GM23338 (cell line): ENCODE measurements around the gene COG6. TPM values are rescaled to one million over a fixed set of nuclear protein-coding genes. Genes with fewer than 3 reads are reported as not detected.

Experiments used
- ATAC-seq: fragments of 200-7000 bp; cut with Tn5 transposase; 3 replicates; pipeline ENCODE4 v1.9.1; 2020
- DNase-seq: peaks from one replicate; pipeline ENCODE4 v3.0.0-alpha.2; 2015; ENCODE audit warnings: low spot score
- H2AFZ ChIP-seq: fragments of 200-600 bp; sonication (generic); 2 replicates; pipeline ENCODE4 v1.8.0; 2016; ENCODE audit warnings: antibody characterized with exemption, mild to moderate bottlenecking, moderate library complexity
- H3F3A ChIP-seq: fragments of 200-600 bp; sonication (generic); replicated peaks from 2 replicates; pipeline ENCODE4 v1.8.0; 2017; ENCODE audit warnings: antibody characterized with exemption, mixed run types, low read depth
- H3K27ac ChIP-seq: fragments of 200-600 bp; sonication (generic); 2 replicates; pipeline ENCODE4 v1.6.1; 2016; ENCODE audit warnings: low read depth
- H3K27me3 ChIP-seq: fragments of 200-600 bp; sonication (generic); 2 replicates; pipeline ENCODE4 v1.8.0; 2016; ENCODE audit warnings: mild to moderate bottlenecking, mixed run types, moderate library complexity; ENCODE audit not compliant: insufficient read depth
- H3K36me3 ChIP-seq: fragments of 200-600 bp; sonication (generic); 2 replicates; pipeline ENCODE4 v1.8.0; 2016; ENCODE audit warnings: mild to moderate bottlenecking; ENCODE audit not compliant: insufficient read depth
- H3K4me1 ChIP-seq: fragments of 200-600 bp; sonication (generic); 2 replicates; pipeline ENCODE4 v1.8.0; 2016; ENCODE audit warnings: mild to moderate bottlenecking, moderate library complexity; ENCODE audit not compliant: insufficient read depth
- H3K4me2 ChIP-seq: fragments of 200-600 bp; sonication (generic); 2 replicates; pipeline ENCODE4 v1.7.1; 2017; ENCODE audit warnings: mixed run types
- H3K4me3 ChIP-seq: fragments of 200-600 bp; sonication (generic); 2 replicates; pipeline ENCODE4 v1.6.1; 2016; ENCODE audit warnings: mixed run types
- H3K79me2 ChIP-seq: fragments of 200-600 bp; sonication (generic); replicated peaks from 2 replicates; pipeline ENCODE4 v1.8.0; 2017; ENCODE audit warnings: mild to moderate bottlenecking; ENCODE audit not compliant: insufficient read depth
- H3K9me2 ChIP-seq: fragments of 200-600 bp; sonication (generic); 2 replicates; pipeline ENCODE4 v1.8.0; 2017; ENCODE audit not compliant: insufficient read depth
- H4K20me1 ChIP-seq: fragments of 200-600 bp; sonication (generic); replicated peaks from 2 replicates; pipeline ENCODE4 v1.8.0; 2017; ENCODE audit warnings: mild to moderate bottlenecking; ENCODE audit not compliant: insufficient read depth
- H3K27ac Mint-ChIP-seq: 2 replicates; pipeline ENCODE4 v1.8.0; 2020; ENCODE audit warnings: inconsistent platforms, mild to moderate bottlenecking, moderate library complexity, mixed read lengths
- H3K27me3 Mint-ChIP-seq: 3 replicates; pipeline ENCODE4 v1.8.0; 2022; ENCODE audit warnings: low read depth, mild to moderate bottlenecking, moderate library complexity, mixed read lengths, inconsistent platforms; ENCODE audit not compliant: insufficient read depth, poor library complexity
- H3K36me3 Mint-ChIP-seq: 3 replicates; pipeline ENCODE4 v1.8.0; 2021; ENCODE audit warnings: low read depth, mild to moderate bottlenecking, inconsistent platforms, moderate library complexity, mixed read lengths
- H3K4me1 Mint-ChIP-seq: 3 replicates; pipeline ENCODE4 v1.8.0; 2020; ENCODE audit warnings: mild to moderate bottlenecking, inconsistent platforms, mixed read lengths
- H3K4me3 Mint-ChIP-seq: 3 replicates; pipeline ENCODE4 v1.8.0; 2021; ENCODE audit warnings: moderate library complexity, mild to moderate bottlenecking, inconsistent platforms, mixed read lengths
- H3K9me3 Mint-ChIP-seq: 3 replicates; pipeline ENCODE4 v1.8.0; 2020; ENCODE audit warnings: moderate library complexity, mild to moderate bottlenecking, inconsistent platforms, mixed read lengths
- EZH2phosphoT487 ChIP-seq: fragments of 200-600 bp; sonication (generic); IDR thresholded peaks from one replicate; pipeline ENCODE4 v1.8.1; 2018; ENCODE audit warnings: antibody characterized with exemption; ENCODE audit not compliant: unreplicated experiment
- NANOG ChIP-seq: IDR thresholded peaks from 2 replicates; pipeline ENCODE4 v1.6.1; 2016; ENCODE audit warnings: antibody characterized with exemption, borderline replicate concordance
- ZNF331 ChIP-seq: fragments of 250-450 bp; sonication (Bioruptor Pico); IDR thresholded peaks from 2 replicates; pipeline ENCODE4 v1.5.0; 2020; ENCODE audit warnings: low read depth, mild to moderate bottlenecking, moderate library complexity
- polyA plus RNA-seq: library from polyadenylated mRNA; unstranded; fragments of >200 nt; fragmentation: Nextera tagmentation; extraction: Ambion mirVana; gene quantifications from 2 replicates; pipeline ENCODE4 v1.2.1, GENCODE V29; 2016
- total RNA-seq: library from RNA; depleted of rRNA; stranded (reverse); fragments of >200 nt; shearing (Covaris generic); gene quantifications from 2 replicates; pipeline ENCODE4 v1.2.3, GENCODE V29; 2014
- TF ChIP-seq, protein P1 (sequence below): IDR thresholded peaks from 2 replicates; pipeline ENCODE4 v1.6.1; 2016; ENCODE audit warnings: antibody characterized with exemption
- TF ChIP-seq, protein P2 (sequence below): IDR thresholded peaks from one replicate; pipeline ENCODE4 v1.6.1; 2018; ENCODE audit warnings: antibody characterized with exemption; ENCODE audit not compliant: unreplicated experiment
- TF ChIP-seq, protein P3 (sequence below): fragments of 250-450 bp; sonication (Bioruptor Pico); IDR thresholded peaks from 2 replicates; pipeline ENCODE4 v1.5.0; 2020; ENCODE audit warnings: mild to moderate bottlenecking, moderate library complexity

Gene COG6
- total and polyA plus RNA-seq, 2 experiments from 2014 or later, result 10.0 to 23.6 TPM

DNA sequence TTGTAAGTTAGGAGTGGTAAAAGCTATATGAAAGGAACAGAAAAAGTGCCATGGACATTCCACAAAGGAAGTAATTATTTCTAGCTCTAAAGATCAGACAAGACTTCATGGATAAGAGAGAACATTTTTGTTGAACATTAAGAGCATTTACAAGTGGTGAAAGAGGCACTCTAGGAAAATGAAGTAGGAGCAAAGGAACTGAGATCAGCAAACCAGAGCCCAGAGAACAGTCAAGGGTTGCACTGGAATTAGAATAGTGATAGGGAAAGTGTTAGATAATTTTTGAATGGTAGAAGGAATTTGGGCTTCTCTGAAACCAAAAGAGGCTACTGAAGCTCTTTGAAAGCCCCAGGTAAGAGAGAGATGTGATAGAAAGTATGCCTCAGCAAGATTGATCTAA lies 94.1 kb downstream of the COG6 start:
- Mint-ChIP-seq H3K27me3 (no peaks in the 10 kb centered on the region), H3K4me3 (no peak overlapping the region), H3K27ac (no peak overlapping the region), H3K4me1 (no peaks in the 10 kb centered on the region), H3K9me3 (peaks cover 5% of the 10 kb centered on the region; the same call in 1 of the 3 replicates), H3K36me3 (peaks cover 3% of the 10 kb centered on the region; the same call in 2 of the 3 replicates)
- ATAC-seq (no peak), DNase-seq (no peak)
- Histone ChIP-seq H3K4me2 (no peak overlapping the region), H3K27ac (no peak overlapping the region), H4K20me1 (no peaks in the 10 kb centered on the region), H3K4me3 (no peak overlapping the region), H2AFZ (no peak overlapping the region), H3F3A (no peaks in the 10 kb centered on the region), H3K4me1 (no peaks in the 10 kb centered on the region), H3K36me3 (no peaks in the 10 kb centered on the region; the same call in 1 of the 2 replicates), H3K79me2 (no peaks in the 10 kb centered on the region), H3K9me2 (no peaks in the 10 kb centered on the region), H3K27me3 (no peaks in the 10 kb centered on the region)
- no peak for TF ChIP-seq EZH2phosphoT487
- TF ChIP-seq NANOG, result no peak
- TF ChIP-seq, protein P1, sequence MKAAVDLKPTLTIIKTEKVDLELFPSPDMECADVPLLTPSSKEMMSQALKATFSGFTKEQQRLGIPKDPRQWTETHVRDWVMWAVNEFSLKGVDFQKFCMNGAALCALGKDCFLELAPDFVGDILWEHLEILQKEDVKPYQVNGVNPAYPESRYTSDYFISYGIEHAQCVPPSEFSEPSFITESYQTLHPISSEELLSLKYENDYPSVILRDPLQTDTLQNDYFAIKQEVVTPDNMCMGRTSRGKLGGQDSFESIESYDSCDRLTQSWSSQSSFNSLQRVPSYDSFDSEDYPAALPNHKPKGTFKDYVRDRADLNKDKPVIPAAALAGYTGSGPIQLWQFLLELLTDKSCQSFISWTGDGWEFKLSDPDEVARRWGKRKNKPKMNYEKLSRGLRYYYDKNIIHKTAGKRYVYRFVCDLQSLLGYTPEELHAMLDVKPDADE, result no peak
- no peak for TF ChIP-seq ZNF331 (CRISPR knock-in tag)
- TF ChIP-seq, protein P2, sequence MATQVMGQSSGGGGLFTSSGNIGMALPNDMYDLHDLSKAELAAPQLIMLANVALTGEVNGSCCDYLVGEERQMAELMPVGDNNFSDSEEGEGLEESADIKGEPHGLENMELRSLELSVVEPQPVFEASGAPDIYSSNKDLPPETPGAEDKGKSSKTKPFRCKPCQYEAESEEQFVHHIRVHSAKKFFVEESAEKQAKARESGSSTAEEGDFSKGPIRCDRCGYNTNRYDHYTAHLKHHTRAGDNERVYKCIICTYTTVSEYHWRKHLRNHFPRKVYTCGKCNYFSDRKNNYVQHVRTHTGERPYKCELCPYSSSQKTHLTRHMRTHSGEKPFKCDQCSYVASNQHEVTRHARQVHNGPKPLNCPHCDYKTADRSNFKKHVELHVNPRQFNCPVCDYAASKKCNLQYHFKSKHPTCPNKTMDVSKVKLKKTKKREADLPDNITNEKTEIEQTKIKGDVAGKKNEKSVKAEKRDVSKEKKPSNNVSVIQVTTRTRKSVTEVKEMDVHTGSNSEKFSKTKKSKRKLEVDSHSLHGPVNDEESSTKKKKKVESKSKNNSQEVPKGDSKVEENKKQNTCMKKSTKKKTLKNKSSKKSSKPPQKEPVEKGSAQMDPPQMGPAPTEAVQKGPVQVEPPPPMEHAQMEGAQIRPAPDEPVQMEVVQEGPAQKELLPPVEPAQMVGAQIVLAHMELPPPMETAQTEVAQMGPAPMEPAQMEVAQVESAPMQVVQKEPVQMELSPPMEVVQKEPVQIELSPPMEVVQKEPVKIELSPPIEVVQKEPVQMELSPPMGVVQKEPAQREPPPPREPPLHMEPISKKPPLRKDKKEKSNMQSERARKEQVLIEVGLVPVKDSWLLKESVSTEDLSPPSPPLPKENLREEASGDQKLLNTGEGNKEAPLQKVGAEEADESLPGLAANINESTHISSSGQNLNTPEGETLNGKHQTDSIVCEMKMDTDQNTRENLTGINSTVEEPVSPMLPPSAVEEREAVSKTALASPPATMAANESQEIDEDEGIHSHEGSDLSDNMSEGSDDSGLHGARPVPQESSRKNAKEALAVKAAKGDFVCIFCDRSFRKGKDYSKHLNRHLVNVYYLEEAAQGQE, result no peak
- TF ChIP-seq, protein P3, sequence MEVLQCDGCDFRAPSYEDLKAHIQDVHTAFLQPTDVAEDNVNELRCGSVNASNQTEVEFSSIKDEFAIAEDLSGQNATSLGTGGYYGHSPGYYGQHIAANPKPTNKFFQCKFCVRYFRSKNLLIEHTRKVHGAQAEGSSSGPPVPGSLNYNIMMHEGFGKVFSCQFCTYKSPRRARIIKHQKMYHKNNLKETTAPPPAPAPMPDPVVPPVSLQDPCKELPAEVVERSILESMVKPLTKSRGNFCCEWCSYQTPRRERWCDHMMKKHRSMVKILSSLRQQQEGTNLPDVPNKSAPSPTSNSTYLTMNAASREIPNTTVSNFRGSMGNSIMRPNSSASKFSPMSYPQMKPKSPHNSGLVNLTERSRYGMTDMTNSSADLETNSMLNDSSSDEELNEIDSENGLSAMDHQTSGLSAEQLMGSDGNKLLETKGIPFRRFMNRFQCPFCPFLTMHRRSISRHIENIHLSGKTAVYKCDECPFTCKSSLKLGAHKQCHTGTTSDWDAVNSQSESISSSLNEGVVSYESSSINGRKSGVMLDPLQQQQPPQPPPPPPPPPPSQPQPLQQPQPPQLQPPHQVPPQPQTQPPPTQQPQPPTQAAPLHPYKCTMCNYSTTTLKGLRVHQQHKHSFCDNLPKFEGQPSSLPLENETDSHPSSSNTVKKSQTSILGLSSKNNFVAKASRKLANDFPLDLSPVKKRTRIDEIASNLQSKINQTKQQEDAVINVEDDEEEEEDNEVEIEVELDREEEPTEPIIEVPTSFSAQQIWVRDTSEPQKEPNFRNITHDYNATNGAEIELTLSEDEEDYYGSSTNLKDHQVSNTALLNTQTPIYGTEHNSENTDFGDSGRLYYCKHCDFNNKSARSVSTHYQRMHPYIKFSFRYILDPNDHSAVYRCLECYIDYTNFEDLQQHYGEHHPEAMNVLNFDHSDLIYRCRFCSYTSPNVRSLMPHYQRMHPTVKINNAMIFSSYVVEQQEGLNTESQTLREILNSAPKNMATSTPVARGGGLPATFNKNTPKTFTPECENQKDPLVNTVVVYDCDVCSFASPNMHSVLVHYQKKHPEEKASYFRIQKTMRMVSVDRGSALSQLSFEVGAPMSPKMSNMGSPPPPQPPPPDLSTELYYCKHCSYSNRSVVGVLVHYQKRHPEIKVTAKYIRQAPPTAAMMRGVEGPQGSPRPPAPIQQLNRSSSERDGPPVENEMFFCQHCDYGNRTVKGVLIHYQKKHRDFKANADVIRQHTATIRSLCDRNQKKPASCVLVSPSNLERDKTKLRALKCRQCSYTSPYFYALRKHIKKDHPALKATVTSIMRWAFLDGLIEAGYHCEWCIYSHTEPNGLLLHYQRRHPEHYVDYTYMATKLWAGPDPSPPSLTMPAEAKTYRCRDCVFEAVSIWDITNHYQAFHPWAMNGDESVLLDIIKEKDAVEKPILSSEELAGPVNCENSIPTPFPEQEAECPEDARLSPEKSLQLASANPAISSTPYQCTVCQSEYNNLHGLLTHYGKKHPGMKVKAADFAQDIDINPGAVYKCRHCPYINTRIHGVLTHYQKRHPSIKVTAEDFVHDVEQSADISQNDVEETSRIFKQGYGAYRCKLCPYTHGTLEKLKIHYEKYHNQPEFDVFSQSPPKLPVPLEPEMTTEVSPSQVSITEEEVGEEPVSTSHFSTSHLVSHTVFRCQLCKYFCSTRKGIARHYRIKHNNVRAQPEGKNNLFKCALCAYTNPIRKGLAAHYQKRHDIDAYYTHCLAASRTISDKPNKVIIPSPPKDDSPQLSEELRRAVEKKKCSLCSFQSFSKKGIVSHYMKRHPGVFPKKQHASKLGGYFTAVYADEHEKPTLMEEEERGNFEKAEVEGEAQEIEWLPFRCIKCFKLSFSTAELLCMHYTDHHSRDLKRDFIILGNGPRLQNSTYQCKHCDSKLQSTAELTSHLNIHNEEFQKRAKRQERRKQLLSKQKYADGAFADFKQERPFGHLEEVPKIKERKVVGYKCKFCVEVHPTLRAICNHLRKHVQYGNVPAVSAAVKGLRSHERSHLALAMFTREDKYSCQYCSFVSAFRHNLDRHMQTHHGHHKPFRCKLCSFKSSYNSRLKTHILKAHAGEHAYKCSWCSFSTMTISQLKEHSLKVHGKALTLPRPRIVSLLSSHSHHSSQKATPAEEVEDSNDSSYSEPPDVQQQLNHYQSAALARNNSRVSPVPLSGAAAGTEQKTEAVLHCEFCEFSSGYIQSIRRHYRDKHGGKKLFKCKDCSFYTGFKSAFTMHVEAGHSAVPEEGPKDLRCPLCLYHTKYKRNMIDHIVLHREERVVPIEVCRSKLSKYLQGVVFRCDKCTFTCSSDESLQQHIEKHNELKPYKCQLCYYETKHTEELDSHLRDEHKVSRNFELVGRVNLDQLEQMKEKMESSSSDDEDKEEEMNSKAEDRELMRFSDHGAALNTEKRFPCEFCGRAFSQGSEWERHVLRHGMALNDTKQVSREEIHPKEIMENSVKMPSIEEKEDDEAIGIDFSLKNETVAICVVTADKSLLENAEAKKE (CRISPR knock-in tag), result no peak
